GM23338 (cell line): ENCODE data around the gene TNFSF4. TPM values are rescaled to one million over a fixed set of nuclear protein-coding genes. Genes with fewer than 3 reads are reported as not detected.
"Not testable (repeated sequence)": the region's sequence is repeated elsewhere in the genome, so short reads cannot be mapped to it uniquely, and the experiment has no call there.

ENCODE experiments used
- ATAC-seq: fragments of 200-7000 bp; cut with Tn5 transposase; 3 replicates; pipeline ENCODE4 v1.9.1; 2020
- DNase-seq: peaks from one replicate; pipeline ENCODE4 v3.0.0-alpha.2; 2015; ENCODE audit warnings: low spot score
- H2AFZ ChIP-seq: fragments of 200-600 bp; sonication (generic); 2 replicates; pipeline ENCODE4 v1.8.0; 2016; ENCODE audit warnings: antibody characterized with exemption, mild to moderate bottlenecking, moderate library complexity
- H3F3A ChIP-seq: fragments of 200-600 bp; sonication (generic); replicated peaks from 2 replicates; pipeline ENCODE4 v1.8.0; 2017; ENCODE audit warnings: antibody characterized with exemption, mixed run types, low read depth
- H3K27ac ChIP-seq: fragments of 200-600 bp; sonication (generic); 2 replicates; pipeline ENCODE4 v1.6.1; 2016; ENCODE audit warnings: low read depth
- H3K27me3 ChIP-seq: fragments of 200-600 bp; sonication (generic); 2 replicates; pipeline ENCODE4 v1.8.0; 2016; ENCODE audit warnings: mild to moderate bottlenecking, mixed run types, moderate library complexity; ENCODE audit not compliant: insufficient read depth
- H3K36me3 ChIP-seq: fragments of 200-600 bp; sonication (generic); 2 replicates; pipeline ENCODE4 v1.8.0; 2016; ENCODE audit warnings: mild to moderate bottlenecking; ENCODE audit not compliant: insufficient read depth
- H3K4me1 ChIP-seq: fragments of 200-600 bp; sonication (generic); 2 replicates; pipeline ENCODE4 v1.8.0; 2016; ENCODE audit warnings: mild to moderate bottlenecking, moderate library complexity; ENCODE audit not compliant: insufficient read depth
- H3K4me2 ChIP-seq: fragments of 200-600 bp; sonication (generic); 2 replicates; pipeline ENCODE4 v1.7.1; 2017; ENCODE audit warnings: mixed run types
- H3K4me3 ChIP-seq: fragments of 200-600 bp; sonication (generic); 2 replicates; pipeline ENCODE4 v1.6.1; 2016; ENCODE audit warnings: mixed run types
- H3K79me2 ChIP-seq: fragments of 200-600 bp; sonication (generic); replicated peaks from 2 replicates; pipeline ENCODE4 v1.8.0; 2017; ENCODE audit warnings: mild to moderate bottlenecking; ENCODE audit not compliant: insufficient read depth
- H3K9me2 ChIP-seq: fragments of 200-600 bp; sonication (generic); 2 replicates; pipeline ENCODE4 v1.8.0; 2017; ENCODE audit not compliant: insufficient read depth
- H4K20me1 ChIP-seq: fragments of 200-600 bp; sonication (generic); replicated peaks from 2 replicates; pipeline ENCODE4 v1.8.0; 2017; ENCODE audit warnings: mild to moderate bottlenecking; ENCODE audit not compliant: insufficient read depth
- H3K27ac Mint-ChIP-seq: 2 replicates; pipeline ENCODE4 v1.8.0; 2020; ENCODE audit warnings: inconsistent platforms, mild to moderate bottlenecking, moderate library complexity, mixed read lengths
- H3K27me3 Mint-ChIP-seq: 3 replicates; pipeline ENCODE4 v1.8.0; 2022; ENCODE audit warnings: low read depth, mild to moderate bottlenecking, moderate library complexity, mixed read lengths, inconsistent platforms; ENCODE audit not compliant: insufficient read depth, poor library complexity
- H3K36me3 Mint-ChIP-seq: 3 replicates; pipeline ENCODE4 v1.8.0; 2021; ENCODE audit warnings: low read depth, mild to moderate bottlenecking, inconsistent platforms, moderate library complexity, mixed read lengths
- H3K4me1 Mint-ChIP-seq: 3 replicates; pipeline ENCODE4 v1.8.0; 2020; ENCODE audit warnings: mild to moderate bottlenecking, inconsistent platforms, mixed read lengths
- H3K4me3 Mint-ChIP-seq: 3 replicates; pipeline ENCODE4 v1.8.0; 2021; ENCODE audit warnings: moderate library complexity, mild to moderate bottlenecking, inconsistent platforms, mixed read lengths
- H3K9me3 Mint-ChIP-seq: 3 replicates; pipeline ENCODE4 v1.8.0; 2020; ENCODE audit warnings: moderate library complexity, mild to moderate bottlenecking, inconsistent platforms, mixed read lengths
- CREB1 ChIP-seq: fragments of 250-450 bp; sonication (Bioruptor Pico); IDR thresholded peaks from 2 replicates; pipeline ENCODE4 v1.5.0; 2020; ENCODE audit warnings: low read depth, mild to moderate bottlenecking, moderate library complexity
- CTCF ChIP-seq, 2 experiments: fragments of 200-600 bp in 1 of 2; sonication (generic) in 1 of 2; conservative IDR thresholded peaks; 2 replicates each; pipeline versions ENCODE4 v1.5.1 to v1.6.1; 2016 to 2017; ENCODE audit warnings: antibody characterized with exemption in 2 of 2, low read depth in 2 of 2, mild to moderate bottlenecking in 2 of 2, moderate library complexity in 1 of 2
- ETS1 ChIP-seq: IDR thresholded peaks from 2 replicates; pipeline ENCODE4 v1.6.1; 2016; ENCODE audit warnings: antibody characterized with exemption
- POLR2AphosphoS5 ChIP-seq: IDR thresholded peaks from 2 replicates; pipeline ENCODE4 v1.6.1; 2016; ENCODE audit warnings: antibody characterized with exemption, low read depth
- REST ChIP-seq: IDR thresholded peaks from one replicate; pipeline ENCODE4 v1.6.1; 2018; ENCODE audit warnings: antibody characterized with exemption; ENCODE audit not compliant: unreplicated experiment
- STAT1 ChIP-seq: IDR thresholded peaks from one replicate; pipeline ENCODE4 v1.6.1; 2016; ENCODE audit warnings: antibody characterized with exemption; ENCODE audit not compliant: unreplicated experiment
- ZNF331 ChIP-seq: fragments of 250-450 bp; sonication (Bioruptor Pico); IDR thresholded peaks from 2 replicates; pipeline ENCODE4 v1.5.0; 2020; ENCODE audit warnings: low read depth, mild to moderate bottlenecking, moderate library complexity
- polyA plus RNA-seq: library from polyadenylated mRNA; unstranded; fragments of >200 nt; fragmentation: Nextera tagmentation; extraction: Ambion mirVana; gene quantifications from 2 replicates; pipeline ENCODE4 v1.2.1, GENCODE V29; 2016
- total RNA-seq: library from RNA; depleted of rRNA; stranded (reverse); fragments of >200 nt; shearing (Covaris generic); gene quantifications from 2 replicates; pipeline ENCODE4 v1.2.3, GENCODE V29; 2014

TNFSF4 gene
- total and polyA plus RNA-seq, 2 experiments from 2014 or later = 0.55 to 1.5 TPM

- TF ChIP-seq REST (no peak), STAT1 (no peak), ZNF331 (CRISPR knock-in tag) (no peak), ETS1 (no peak), CREB1 (CRISPR knock-in tag) (no peak), POLR2AphosphoS5 (no peak), CTCF (conservative IDR thresholded peaks at IDR 0.05; ENCODE audit: low read depth in 2 of 2) (no peak)
Measured at GRCh38 chr1:173234899-173235298, 27.8 kb upstream of the TNFSF4 start (continued).

DNA sequence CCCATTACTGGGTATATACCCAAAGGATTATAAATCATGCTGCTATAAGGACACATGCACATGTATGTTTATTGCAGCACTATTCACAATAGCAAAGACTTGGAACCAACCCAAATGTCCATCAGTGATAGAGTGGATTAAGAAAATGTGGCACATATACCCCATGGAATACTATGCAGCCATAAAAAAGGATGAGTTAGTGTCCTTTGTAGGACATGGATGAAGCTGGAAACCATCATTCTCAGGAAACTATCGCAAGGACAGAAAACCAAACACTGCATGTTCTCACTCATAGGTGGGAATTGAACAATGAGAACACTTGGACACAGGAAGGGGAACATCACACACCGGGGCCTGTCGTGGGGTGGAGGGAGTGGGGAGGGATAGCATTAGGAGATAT is 27.3 kb upstream of the TNFSF4 start:
- H3K9me3 Mint-ChIP-seq = peaks cover 12% of the 10 kb centered on the region
- not testable (repeated sequence) for H4K20me1 ChIP-seq, H3K4me1 ChIP-seq, H3K4me2 ChIP-seq, H3K9me2 ChIP-seq, ATAC-seq, H3K36me3 Mint-ChIP-seq, H3K4me3 ChIP-seq, H3K79me2 ChIP-seq, DNase-seq, H3K27ac ChIP-seq, H3F3A ChIP-seq, H3K4me1 Mint-ChIP-seq, H2AFZ ChIP-seq, H3K36me3 ChIP-seq, H3K27me3 ChIP-seq, H3K27ac Mint-ChIP-seq, H3K27me3 Mint-ChIP-seq, H3K4me3 Mint-ChIP-seq

GRCh38 chr1:173229031-173229430 is 21.9 kb upstream of the TNFSF4 start:
- DNase-seq, H3K36me3 ChIP-seq, H3K27ac Mint-ChIP-seq, ATAC-seq, H3F3A ChIP-seq, H3K4me3 Mint-ChIP-seq, H3K27me3 ChIP-seq, H3K27ac ChIP-seq, H3K4me2 ChIP-seq, H2AFZ ChIP-seq, H3K9me2 ChIP-seq, H3K4me3 ChIP-seq, H3K27me3 Mint-ChIP-seq, H3K4me1 ChIP-seq, H3K79me2 ChIP-seq, H4K20me1 ChIP-seq, H3K4me1 Mint-ChIP-seq: not testable (repeated sequence)
- Mint-ChIP-seq H3K9me3 (peaks cover 41% of the 10 kb centered on the region), H3K36me3 (peaks cover 12% of the 10 kb centered on the region)
